ENCODE data around the gene ZNF319.

GRCh38 chr16:57964157-57964700, 36.2 kb downstream of the ZNF319 start:
- TF ChIP-seq CTCF (IDR thresholded peaks at IDR 0.05) (no peak), POLR2A (IDR thresholded peaks at IDR 0.05) (no peak)
